Neural crest cell (in vitro differentiated cells): ENCODE data around the gene MLN. TPM values are rescaled to one million over a fixed set of nuclear protein-coding genes. Genes with fewer than 3 reads are reported as not detected.

Experiments used
- DNase-seq: peaks from one replicate; pipeline ENCODE4 v3.0.0; 2021; ENCODE audit warnings: low read depth, mixed read lengths, low spot score
- H3K27ac Mint-ChIP-seq: one replicate; pipeline ENCODE4 v1.8.0; 2021; ENCODE audit warnings: mild to moderate bottlenecking, mixed read lengths; ENCODE audit not compliant: unreplicated experiment
- H3K27me3 Mint-ChIP-seq: 2 replicates; pipeline ENCODE4 v1.8.0; 2021; ENCODE audit warnings: low read depth, mild to moderate bottlenecking, mixed read lengths
- H3K36me3 Mint-ChIP-seq: 2 replicates; pipeline ENCODE4 v1.8.0; 2021; ENCODE audit warnings: low read depth, mild to moderate bottlenecking, mixed read lengths
- H3K4me1 Mint-ChIP-seq: 2 replicates; pipeline ENCODE4 v1.8.0; 2021; ENCODE audit warnings: mixed read lengths
- H3K4me3 Mint-ChIP-seq: one replicate; pipeline ENCODE4 v1.8.0; 2021; ENCODE audit warnings: mild to moderate bottlenecking, mixed read lengths
- H3K9me3 Mint-ChIP-seq: 2 replicates; pipeline ENCODE4 v1.8.0; 2021; ENCODE audit warnings: mixed read lengths
- total RNA-seq: library from RNA; stranded (reverse); gene quantifications from 2 replicates; pipeline ENCODE4 v1.2.1, GENCODE V29; 2021
- TF ChIP-seq, protein P1 (sequence below): fragments of 200-600 bp; sonication (generic); conservative IDR thresholded peaks from 2 replicates; pipeline ENCODE4 v1.5.0; 2021; ENCODE audit warnings: antibody characterized with exemption, mild to moderate bottlenecking

Gene MLN
- total RNA-seq, 1 donor from 2014 or later, result not detected

DNA sequence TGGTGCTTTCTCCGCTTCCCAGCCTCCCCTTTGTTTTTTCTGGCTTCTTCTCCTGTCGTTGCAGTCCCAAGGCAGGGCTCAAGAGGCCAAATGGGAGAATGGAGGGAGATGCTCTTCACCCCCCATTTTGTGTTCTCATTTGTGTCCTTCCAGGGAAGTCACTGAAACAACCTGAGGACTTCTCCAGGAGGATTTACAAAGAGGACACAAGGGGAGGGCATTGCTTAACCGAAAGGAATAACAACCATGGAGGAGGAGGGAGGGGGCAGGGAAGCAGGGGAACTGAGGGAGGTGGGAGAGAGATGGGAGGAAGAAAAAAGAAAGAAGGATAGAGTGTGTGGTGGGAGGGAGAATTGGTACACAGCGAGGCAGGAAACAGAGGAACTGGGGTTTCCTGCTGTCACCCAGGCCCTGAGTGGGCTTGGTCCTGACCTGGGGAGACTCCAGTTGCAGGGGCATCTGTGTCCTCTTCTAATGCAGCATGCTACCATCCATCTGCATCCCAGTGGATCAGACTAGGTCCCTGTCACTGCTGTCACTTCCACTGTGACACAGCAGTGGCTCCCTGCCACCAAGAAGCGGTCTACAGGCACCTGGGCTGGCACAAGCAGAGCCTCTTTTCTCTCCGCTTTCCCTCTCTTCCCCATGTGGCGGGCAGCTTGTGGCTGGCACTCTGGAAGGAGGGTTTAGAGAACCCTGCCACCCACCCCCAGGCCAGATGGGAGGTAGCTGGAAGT lies 17.1 kb upstream of the MLN start:
- H3K9me3 Mint-ChIP-seq, result no peaks in the 10 kb centered on the region
- H3K4me1 Mint-ChIP-seq, result peaks cover 21% of the 10 kb centered on the region
- no peak overlapping the region for H3K27ac Mint-ChIP-seq
- peaks cover under 1% of the 10 kb centered on the region for H3K27me3 Mint-ChIP-seq
- no peak for DNase-seq
- no peaks in the 10 kb centered on the region for H3K36me3 Mint-ChIP-seq
- no peak overlapping the region for H3K4me3 Mint-ChIP-seq
- TF ChIP-seq, protein P1, sequence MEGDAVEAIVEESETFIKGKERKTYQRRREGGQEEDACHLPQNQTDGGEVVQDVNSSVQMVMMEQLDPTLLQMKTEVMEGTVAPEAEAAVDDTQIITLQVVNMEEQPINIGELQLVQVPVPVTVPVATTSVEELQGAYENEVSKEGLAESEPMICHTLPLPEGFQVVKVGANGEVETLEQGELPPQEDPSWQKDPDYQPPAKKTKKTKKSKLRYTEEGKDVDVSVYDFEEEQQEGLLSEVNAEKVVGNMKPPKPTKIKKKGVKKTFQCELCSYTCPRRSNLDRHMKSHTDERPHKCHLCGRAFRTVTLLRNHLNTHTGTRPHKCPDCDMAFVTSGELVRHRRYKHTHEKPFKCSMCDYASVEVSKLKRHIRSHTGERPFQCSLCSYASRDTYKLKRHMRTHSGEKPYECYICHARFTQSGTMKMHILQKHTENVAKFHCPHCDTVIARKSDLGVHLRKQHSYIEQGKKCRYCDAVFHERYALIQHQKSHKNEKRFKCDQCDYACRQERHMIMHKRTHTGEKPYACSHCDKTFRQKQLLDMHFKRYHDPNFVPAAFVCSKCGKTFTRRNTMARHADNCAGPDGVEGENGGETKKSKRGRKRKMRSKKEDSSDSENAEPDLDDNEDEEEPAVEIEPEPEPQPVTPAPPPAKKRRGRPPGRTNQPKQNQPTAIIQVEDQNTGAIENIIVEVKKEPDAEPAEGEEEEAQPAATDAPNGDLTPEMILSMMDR, result no peak

DNA sequence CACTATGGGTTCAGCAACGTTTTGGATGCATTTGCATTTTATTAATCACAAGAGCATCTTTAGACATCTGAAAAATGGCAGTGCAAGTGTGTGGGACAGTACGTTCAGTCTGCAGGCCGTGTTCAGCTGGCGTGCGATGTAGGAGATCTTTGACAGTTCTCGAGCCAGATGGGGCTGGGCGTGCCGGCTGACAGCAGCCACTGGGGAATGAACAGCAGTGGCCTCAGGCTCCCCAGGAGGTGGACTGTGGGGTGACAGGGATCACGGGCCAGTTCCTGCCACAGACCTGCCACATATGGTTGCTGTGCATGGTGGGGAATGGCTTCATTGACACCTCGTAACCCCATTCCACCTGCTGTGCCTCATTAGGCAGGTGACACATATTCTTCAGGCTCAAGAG lies 16.4 kb upstream of the MLN start:
- Mint-ChIP-seq H3K36me3 (no peaks in the 10 kb centered on the region), H3K9me3 (no peaks in the 10 kb centered on the region), H3K4me3 (no peak overlapping the region)

DNA sequence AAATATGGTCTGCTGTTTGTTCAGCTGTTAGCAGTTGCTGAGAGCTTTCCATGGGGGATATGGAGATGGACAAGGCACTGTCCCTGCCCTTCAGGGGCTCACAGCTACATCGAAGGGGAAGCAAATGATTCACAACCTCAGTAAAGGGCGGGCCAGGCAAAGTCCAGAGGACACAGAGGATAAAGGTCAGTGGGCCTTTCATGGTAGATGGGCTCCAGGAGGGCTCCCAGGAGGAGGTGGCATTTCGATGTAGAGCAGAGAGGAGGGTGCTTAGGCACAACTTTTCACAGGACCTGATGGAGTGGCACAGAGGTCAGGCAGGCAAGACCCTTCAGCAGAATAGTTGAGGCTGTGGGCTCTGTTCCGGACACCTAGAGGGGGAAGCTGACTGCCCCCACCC lies 15.2 kb upstream of the MLN start:
- no peak overlapping the region for H3K27ac Mint-ChIP-seq
- TF ChIP-seq, protein P1, result no peak
- no peaks in the 10 kb centered on the region for H3K36me3 Mint-ChIP-seq
- H3K27me3 Mint-ChIP-seq, result peaks cover 2% of the 10 kb centered on the region
- no peak for DNase-seq
- no peak overlapping the region for H3K4me3 Mint-ChIP-seq
- peaks cover 8% of the 10 kb centered on the region for H3K4me1 Mint-ChIP-seq
- H3K9me3 Mint-ChIP-seq, result no peaks in the 10 kb centered on the region

More for the DNA sequence above, 16.4 kb upstream of the MLN start:
- Mint-ChIP-seq H3K4me1 (peaks cover 20% of the 10 kb centered on the region), H3K27ac (no peak overlapping the region), H3K27me3 (peaks cover 2% of the 10 kb centered on the region)
- TF ChIP-seq, protein P1, result no peak
- no peak for DNase-seq

DNA sequence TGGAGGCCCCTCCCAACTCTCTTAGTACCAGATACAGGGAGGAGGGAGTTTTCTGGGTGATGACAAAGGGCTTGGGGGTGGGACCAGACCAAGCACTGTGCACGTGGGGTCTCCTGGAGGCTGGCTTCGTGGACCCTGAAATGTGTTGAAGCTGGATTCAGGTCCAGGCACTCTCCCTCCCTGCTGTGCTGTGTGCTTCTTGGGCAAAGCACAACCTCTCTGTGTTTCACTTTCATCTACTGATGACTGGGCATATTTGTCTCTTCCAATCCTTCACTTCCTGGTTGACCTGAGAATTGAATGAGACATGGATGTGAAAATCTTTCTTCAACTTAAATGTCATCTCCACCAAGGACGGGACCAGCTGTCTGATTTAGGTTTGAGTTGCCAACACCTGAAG lies 14.5 kb upstream of the MLN start:
- no peaks in the 10 kb centered on the region for H3K9me3 Mint-ChIP-seq
- H3K4me1 Mint-ChIP-seq, result peaks cover 13% of the 10 kb centered on the region
- H3K27me3 Mint-ChIP-seq, result peaks cover 6% of the 10 kb centered on the region
- H3K36me3 Mint-ChIP-seq, result no peaks in the 10 kb centered on the region
- no peak for DNase-seq
- H3K27ac Mint-ChIP-seq, result no peak overlapping the region
- TF ChIP-seq, protein P1, result no peak
- no peak overlapping the region for H3K4me3 Mint-ChIP-seq

DNA sequence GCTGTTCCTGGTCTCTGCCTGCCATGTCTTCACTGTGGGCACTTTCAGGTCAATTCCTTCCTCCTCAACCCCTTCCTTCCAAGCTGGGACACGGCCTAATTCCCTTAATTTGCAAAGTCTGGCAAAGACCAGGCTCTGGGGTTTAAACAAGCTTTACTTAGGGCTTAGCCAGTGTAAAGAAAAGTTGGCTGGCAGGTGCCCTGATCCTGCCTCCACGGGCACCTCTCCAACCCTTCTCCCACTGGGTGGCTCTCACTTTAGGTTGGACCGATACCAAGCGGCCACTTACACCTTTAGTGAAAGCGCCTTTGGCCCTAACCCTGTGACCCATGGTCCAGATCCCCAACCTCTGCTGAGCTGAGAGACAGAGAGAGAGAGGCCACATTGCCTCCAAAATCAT lies 13.7 kb upstream of the MLN start:
- Mint-ChIP-seq H3K4me3 (no peak overlapping the region), H3K27ac (no peak overlapping the region), H3K36me3 (no peaks in the 10 kb centered on the region), H3K9me3 (no peaks in the 10 kb centered on the region), H3K27me3 (peaks cover 9% of the 10 kb centered on the region), H3K4me1 (peaks cover 12% of the 10 kb centered on the region)
- no peak for DNase-seq
- TF ChIP-seq, protein P1, result no peak
